Type B pancreatic cell (in vitro differentiated cells): ENCODE measurements around the gene TNFRSF6B. TPM values are rescaled to one million over a fixed set of nuclear protein-coding genes. Genes with fewer than 3 reads are reported as not detected.
"Not testable (repeated sequence)": the region's sequence is repeated elsewhere in the genome, so short reads cannot be mapped to it uniquely, and the experiment has no call there.

ENCODE experiments used
- DNase-seq: peaks from one replicate; pipeline ENCODE4 v3.0.0; 2021; ENCODE audit warnings: mixed read lengths; ENCODE audit not compliant: unreplicated experiment; ENCODE audit errors: extremely low spot score
- H3K27ac Mint-ChIP-seq: 2 replicates; pipeline ENCODE4 v1.8.0; 2021; ENCODE audit warnings: mild to moderate bottlenecking, mixed read lengths
- H3K27me3 Mint-ChIP-seq: 2 replicates; pipeline ENCODE4 v1.8.0; 2021; ENCODE audit warnings: mixed read lengths
- H3K36me3 Mint-ChIP-seq: 2 replicates; pipeline ENCODE4 v1.8.0; 2021; ENCODE audit warnings: mixed read lengths
- H3K4me1 Mint-ChIP-seq: one replicate; pipeline ENCODE4 v1.8.0; 2021; ENCODE audit warnings: mixed read lengths; ENCODE audit not compliant: unreplicated experiment
- H3K4me3 Mint-ChIP-seq: 2 replicates; pipeline ENCODE4 v1.8.0; 2021; ENCODE audit warnings: mild to moderate bottlenecking, mixed read lengths
- H3K9me3 Mint-ChIP-seq: 2 replicates; pipeline ENCODE4 v1.8.0; 2021; ENCODE audit warnings: mixed read lengths
- CTCF ChIP-seq: fragments of 200-600 bp; sonication (generic); conservative IDR thresholded peaks from 2 replicates; pipeline ENCODE4 v1.5.0; 2021; ENCODE audit warnings: antibody characterized with exemption, mild to moderate bottlenecking
- total RNA-seq: library from RNA; stranded (reverse); gene quantifications from 2 replicates; pipeline ENCODE4 v1.2.1, GENCODE V29; 2021; ENCODE audit warnings: low replicate concordance

TNFRSF6B gene
- total RNA-seq, 1 donor from 2014 or later: not detected

GRCh38 chr20:63665708-63666107, 30.7 kb upstream of the TNFRSF6B start:
- H3K4me3 Mint-ChIP-seq: no peak overlapping the region
- no peaks in the 10 kb centered on the region for H3K4me1 Mint-ChIP-seq
- no peaks in the 10 kb centered on the region for H3K27me3 Mint-ChIP-seq
- no peak for TF ChIP-seq CTCF
- H3K36me3 Mint-ChIP-seq: peaks cover 9% of the 10 kb centered on the region
- DNase-seq: no peak
- no peak overlapping the region for H3K27ac Mint-ChIP-seq
- no peaks in the 10 kb centered on the region for H3K9me3 Mint-ChIP-seq

GRCh38 chr20:63667858-63668257, 28.6 kb upstream of the TNFRSF6B start:
- no peaks in the 10 kb centered on the region for H3K27me3 Mint-ChIP-seq

GRCh38 chr20:63668351-63668750, 28.1 kb upstream of the TNFRSF6B start:
- no peak overlapping the region for H3K4me3 Mint-ChIP-seq
- TF ChIP-seq CTCF: no peak
- no peaks in the 10 kb centered on the region for H3K9me3 Mint-ChIP-seq
- H3K27ac Mint-ChIP-seq: no peak overlapping the region
- DNase-seq: no peak
- H3K27me3 Mint-ChIP-seq: no peaks in the 10 kb centered on the region
- no peaks in the 10 kb centered on the region for H3K4me1 Mint-ChIP-seq
- H3K36me3 Mint-ChIP-seq: peaks cover 9% of the 10 kb centered on the region

More at GRCh38 chr20:63667858-63668257, 28.6 kb upstream of the TNFRSF6B start:
- H3K36me3 Mint-ChIP-seq: peaks cover 9% of the 10 kb centered on the region
- no peak for DNase-seq
- no peaks in the 10 kb centered on the region for H3K4me1 Mint-ChIP-seq
- TF ChIP-seq CTCF: no peak
- H3K9me3 Mint-ChIP-seq: no peaks in the 10 kb centered on the region
- no peak overlapping the region for H3K4me3 Mint-ChIP-seq
- H3K27ac Mint-ChIP-seq: no peak overlapping the region

- not testable (repeated sequence) for DNase-seq, H3K27me3 Mint-ChIP-seq, H3K4me3 Mint-ChIP-seq, H3K4me1 Mint-ChIP-seq, H3K27ac Mint-ChIP-seq, H3K9me3 Mint-ChIP-seq, H3K36me3 Mint-ChIP-seq
These were observed 24.8 kb upstream of the TNFRSF6B start for GRCh38 chr20:63671695-63672094.

- DNase-seq: no peak
- Mint-ChIP-seq H3K4me1 (no peaks in the 10 kb centered on the region), H3K4me3 (no peak overlapping the region)
These were observed 23.8 kb upstream of the TNFRSF6B start for GRCh38 chr20:63672666-63673065.

GRCh38 chr20:63673951-63674350, 22.5 kb upstream of the TNFRSF6B start:
- H3K4me1 Mint-ChIP-seq: no peaks in the 10 kb centered on the region
- peaks cover 4% of the 10 kb centered on the region for H3K36me3 Mint-ChIP-seq
- no peak overlapping the region for H3K4me3 Mint-ChIP-seq
- H3K27me3 Mint-ChIP-seq: no peaks in the 10 kb centered on the region
- DNase-seq: no peak
- H3K9me3 Mint-ChIP-seq: no peaks in the 10 kb centered on the region
- H3K27ac Mint-ChIP-seq: no peak overlapping the region
- no peak for TF ChIP-seq CTCF

More at GRCh38 chr20:63672666-63673065, 23.8 kb upstream of the TNFRSF6B start:
- Mint-ChIP-seq H3K9me3 (no peaks in the 10 kb centered on the region), H3K36me3 (peaks cover 9% of the 10 kb centered on the region), H3K27ac (no peak overlapping the region), H3K27me3 (no peaks in the 10 kb centered on the region)
- no peak for TF ChIP-seq CTCF
